A673 (cell line): ENCODE measurements around the gene PDGFB.

Source experiments
- CTCF ChIP-seq: fragments of 300-800, 200-600 bp; sonication (generic); conservative IDR thresholded peaks from 2 replicates; pipeline ENCODE4 v1.5.1; 2017; ENCODE audit warnings: low read depth, mild to moderate bottlenecking, antibody characterized with exemption, low read length, moderate library complexity, mixed read lengths
- EZH2 ChIP-seq: fragments of 200-600 bp; sonication (generic); IDR thresholded peaks from 2 replicates; pipeline ENCODE4 v1.6.1; 2017; ENCODE audit warnings: borderline replicate concordance, low read depth, mild to moderate bottlenecking, mixed read lengths, antibody characterized with exemption, low read length; ENCODE audit not compliant: poor library complexity, severe bottlenecking

- TF ChIP-seq CTCF (no peak), EZH2 (no peak)
Observed at GRCh38 chr22:39289533-39289932, 44.8 kb upstream of the PDGFB start.
